ENCODE results near the gene CLCF1.

CLCF1 gene

GRCh38 chr11:67356387-67356863 lies 17.0 kb downstream of the CLCF1 start:
- no peak for DNase-seq

- DNase-seq: no peak
Measured at GRCh38 chr11:67355794-67356386, 17.5 kb downstream of the CLCF1 start.

GRCh38 chr11:67355023-67355793 lies 18.2 kb downstream of the CLCF1 start:
- no peak for DNase-seq

GRCh38 chr11:67354075-67355022 lies 19.0 kb downstream of the CLCF1 start:
- no peak for DNase-seq

GRCh38 chr11:67353317-67354074 lies 19.9 kb downstream of the CLCF1 start, which contains the start of gene POLD4:
POLD4 (minus strand) TSS chr11:67353546; CDS start chr11:67353399, 147 bp downstream.
- DNase-seq: peak; percentile 88

- DNase-seq: peak; percentile 78
Measured at GRCh38 chr11:67352546-67353316, 20.7 kb downstream of the CLCF1 start.

- peak; percentile 43 for DNase-seq
Measured at GRCh38 chr11:67351275-67352005, 22.0 kb downstream of the CLCF1 start.

GRCh38 chr11:67349928-67350465 lies 23.4 kb downstream of the CLCF1 start:
- no peak for DNase-seq

- DNase-seq: no peak
Measured at GRCh38 chr11:67349457-67349856, 23.9 kb downstream of the CLCF1 start.

GRCh38 chr11:67349036-67349435 lies 24.4 kb downstream of the CLCF1 start:
- DNase-seq: no peak

- DNase-seq: no peak
Measured at GRCh38 chr11:67347964-67348749, 25.2 kb downstream of the CLCF1 start.

- peak; percentile 26 for DNase-seq
Measured at GRCh38 chr11:67345920-67346819, 27.2 kb downstream of the CLCF1 start.

GRCh38 chr11:67345247-67345919 lies 28.0 kb downstream of the CLCF1 start:
- DNase-seq: no peak

- no peak for DNase-seq
Measured at GRCh38 chr11:67344264-67344663, 29.1 kb downstream of the CLCF1 start.

GRCh38 chr11:67337257-67337656 lies 36.1 kb downstream of the CLCF1 start:
- no peak for DNase-seq

GRCh38 chr11:67332081-67332691 lies 41.2 kb downstream of the CLCF1 start:
- DNase-seq: no peak

GRCh38 chr11:67323526-67323925 lies 49.9 kb downstream of the CLCF1 start:
- DNase-seq: no peak

GRCh38 chr11:67322049-67322448 lies 51.3 kb downstream of the CLCF1 start:
- DNase-seq: no peak
